ENCODE results near the gene ZNF560.

Gene ZNF560

DNA sequence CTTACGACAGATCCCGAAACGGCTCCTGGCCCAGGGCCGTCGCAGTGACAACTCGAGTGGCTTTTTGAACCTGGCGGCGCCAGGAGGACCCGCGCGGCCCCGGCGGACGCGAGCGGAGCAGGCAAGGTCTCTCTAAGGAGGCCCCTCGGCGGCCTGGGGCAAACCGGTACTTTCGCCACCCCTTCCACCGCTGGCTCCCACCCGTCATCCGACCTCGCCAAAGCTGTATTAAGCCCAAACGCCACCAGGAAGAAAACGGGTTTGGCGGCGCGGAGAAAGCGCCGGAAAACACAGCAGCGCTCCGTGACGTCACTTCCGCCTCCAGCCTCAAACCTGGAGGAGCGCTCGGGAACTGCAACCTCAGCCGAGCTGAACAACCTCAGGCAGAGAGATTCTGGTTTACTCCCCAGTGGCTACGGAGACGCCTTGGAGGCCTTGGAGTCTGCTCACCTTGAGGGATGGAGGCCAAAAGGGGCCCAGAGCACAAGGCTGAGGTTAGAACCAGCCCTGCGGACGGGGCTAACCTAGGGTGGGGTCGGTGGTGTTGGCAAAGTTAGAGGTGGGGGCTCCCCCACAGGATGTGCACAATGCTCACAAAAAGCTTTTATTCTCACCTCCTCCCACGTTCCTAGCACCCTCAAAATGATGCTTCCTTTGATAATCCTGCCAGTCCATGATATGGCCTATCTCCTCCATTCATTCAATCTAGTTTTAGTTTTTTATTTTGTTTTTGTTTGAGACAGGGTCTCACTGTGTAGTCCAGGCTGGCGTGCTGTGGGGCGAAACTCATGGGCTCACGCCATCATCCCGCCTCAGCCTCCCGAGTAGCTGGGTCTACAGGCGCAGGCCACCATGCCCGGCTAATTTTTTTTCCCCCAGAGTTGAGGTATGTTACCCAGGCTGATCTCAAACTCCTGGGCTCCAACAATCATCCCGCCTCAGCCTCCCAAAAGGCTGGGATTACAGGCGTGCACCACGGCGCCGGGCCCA lies 62.8 kb downstream of the ZNF560 start, which contains the start of gene ZNF266:
Gene ZNF266 (minus strand): TSS at position 295 of the 990 bp plus-strand sequence. CDS start 15,484 bp downstream, outside the sequence.
- DNase-seq, result peak; percentile 88

DNA sequence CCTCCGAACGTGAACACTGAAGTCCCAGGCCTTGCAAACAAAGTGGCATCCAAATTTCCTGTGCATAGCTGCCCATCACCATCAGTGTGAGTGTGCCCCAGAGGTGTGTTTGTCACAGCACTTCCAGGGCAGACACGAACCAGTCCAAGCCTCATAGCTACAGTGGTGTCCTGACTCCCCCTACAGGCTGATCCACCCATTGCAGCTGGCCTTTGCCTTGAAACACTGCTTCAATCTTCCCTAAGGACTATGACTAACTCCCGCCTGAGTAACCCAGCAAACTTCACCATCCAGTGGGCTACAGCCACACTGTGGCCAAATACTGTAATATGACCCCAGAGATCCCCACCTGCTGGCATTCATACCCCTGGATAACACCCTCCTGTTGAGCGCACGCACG lies 66.9 kb downstream of the ZNF560 start:
- no peak for DNase-seq

DNA sequence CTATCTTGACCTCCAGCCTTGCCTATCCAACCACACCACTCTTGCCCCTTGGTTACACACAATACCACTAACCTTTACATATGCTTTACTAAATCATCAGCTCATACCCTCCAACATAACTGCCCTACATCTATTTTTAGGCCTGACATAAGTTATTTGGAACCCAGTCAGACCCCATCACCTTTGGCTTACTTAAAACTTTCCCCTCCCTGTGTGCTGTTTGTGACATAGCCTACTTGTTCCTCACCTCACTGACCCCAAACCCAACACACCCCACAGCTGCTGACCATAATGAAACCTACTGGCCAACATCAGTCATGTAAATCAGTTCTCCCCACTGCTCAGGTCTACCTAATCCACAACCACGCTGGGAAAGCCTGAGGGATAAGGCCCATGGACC lies 68.0 kb downstream of the ZNF560 start:
- DNase-seq, result no peak

DNA sequence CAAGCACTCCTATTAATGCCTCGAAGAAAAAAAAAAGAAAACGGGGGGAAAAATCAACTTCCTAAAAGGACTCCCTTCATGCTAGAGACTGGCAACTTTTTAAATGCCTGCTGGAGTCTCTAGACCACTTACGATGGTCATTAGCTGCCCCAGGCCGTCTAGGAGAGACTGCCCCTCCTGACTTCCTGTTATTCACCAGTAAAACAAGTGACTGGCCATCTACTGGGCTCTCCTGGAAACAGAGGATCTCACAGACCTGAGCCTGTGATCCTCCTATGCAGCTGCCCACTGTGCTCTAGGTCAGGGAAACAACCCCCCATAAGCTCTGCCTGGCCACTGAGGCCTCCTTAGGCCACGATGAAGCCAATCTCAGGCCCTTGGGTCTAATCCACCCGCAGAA lies 70.5 kb downstream of the ZNF560 start:
- DNase-seq, result no peak
